ENCODE data around the gene TAS2R40. TPM values are rescaled to one million over a fixed set of nuclear protein-coding genes. Genes with fewer than 3 reads are reported as not detected.

Gene TAS2R40
- total RNA-seq, 1 experiment from 2014 or later, result not detected

- Histone ChIP-seq H3K4me1 (ENCODE audit: control insufficient read depth, insufficient read depth, low read length) (no peaks in the 10 kb centered on the region), H3K27me3 (ENCODE audit: control insufficient read depth, insufficient read depth, low read length) (no peaks in the 10 kb centered on the region), H3K4me3 (ENCODE audit: low read depth in 2 of 2, low read length in 2 of 2) (no peak overlapping the region), H3K36me3 (ENCODE audit: control insufficient read depth, insufficient read depth, low read length) (no peaks in the 10 kb centered on the region), H3K9me3 (ENCODE audit: control insufficient read depth, insufficient read depth, low read depth, low read length) (no peaks in the 10 kb centered on the region), H3K27ac (ENCODE audit: low read length) (no peak overlapping the region)
- DNase-seq (ENCODE audit: low read depth, low spot score), result no peak
- no TSS peak for BruUV-seq (replicated peaks)
- CTCF ChIA-PET, result no interaction called here
- POLR2A ChIA-PET, result no interaction called here
- intact Hi-C loops (cut with micrococcal nuclease; ENCODE audit: unreplicated experiment) (no loop called here), in situ Hi-C loops (cut with HindIII; ENCODE audit: low pct_unique_long_range_greater_than_20kb, low sequenced_read_pairs) (no loop called here)
- no peak for ATAC-seq
- TF ChIP-seq, protein P1, sequence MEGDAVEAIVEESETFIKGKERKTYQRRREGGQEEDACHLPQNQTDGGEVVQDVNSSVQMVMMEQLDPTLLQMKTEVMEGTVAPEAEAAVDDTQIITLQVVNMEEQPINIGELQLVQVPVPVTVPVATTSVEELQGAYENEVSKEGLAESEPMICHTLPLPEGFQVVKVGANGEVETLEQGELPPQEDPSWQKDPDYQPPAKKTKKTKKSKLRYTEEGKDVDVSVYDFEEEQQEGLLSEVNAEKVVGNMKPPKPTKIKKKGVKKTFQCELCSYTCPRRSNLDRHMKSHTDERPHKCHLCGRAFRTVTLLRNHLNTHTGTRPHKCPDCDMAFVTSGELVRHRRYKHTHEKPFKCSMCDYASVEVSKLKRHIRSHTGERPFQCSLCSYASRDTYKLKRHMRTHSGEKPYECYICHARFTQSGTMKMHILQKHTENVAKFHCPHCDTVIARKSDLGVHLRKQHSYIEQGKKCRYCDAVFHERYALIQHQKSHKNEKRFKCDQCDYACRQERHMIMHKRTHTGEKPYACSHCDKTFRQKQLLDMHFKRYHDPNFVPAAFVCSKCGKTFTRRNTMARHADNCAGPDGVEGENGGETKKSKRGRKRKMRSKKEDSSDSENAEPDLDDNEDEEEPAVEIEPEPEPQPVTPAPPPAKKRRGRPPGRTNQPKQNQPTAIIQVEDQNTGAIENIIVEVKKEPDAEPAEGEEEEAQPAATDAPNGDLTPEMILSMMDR (IDR thresholded peaks at IDR 0.05), result no peak
- TF ChIP-seq SIN3A (IDR thresholded peaks at IDR 0.05; ENCODE audit: borderline replicate concordance, insufficient read depth, low read depth, low read length), result no peak
- no peak for TF ChIP-seq POLR2AphosphoS5 (IDR thresholded peaks at IDR 0.05; ENCODE audit: low read depth, low read length)
- TF ChIP-seq REST (IDR thresholded peaks at IDR 0.05; ENCODE audit: insufficient read depth in 1 of 2, low read depth in 2 of 2, low read length in 1 of 2), result no peak
- no peak for TF ChIP-seq TCF7L2 (IDR thresholded peaks at IDR 0.05; ENCODE audit: low read depth, low read length)
Observed at GRCh38 chr7:143193880-143194279, 28.0 kb upstream of the TAS2R40 start.

GRCh38 chr7:143199040-143199439, 22.8 kb upstream of the TAS2R40 start:
- intact Hi-C loops (cut with micrococcal nuclease; ENCODE audit: unreplicated experiment), result no loop called here
- POLR2A ChIA-PET, result no interaction called here
- CTCF ChIA-PET, result no interaction called here

More at GRCh38 chr7:143199040-143199439, 22.8 kb upstream of the TAS2R40 start:
- Histone ChIP-seq H3K27ac (ENCODE audit: low read length) (no peak overlapping the region), H3K4me3 (ENCODE audit: low read depth in 2 of 2, low read length in 2 of 2) (no peak overlapping the region), H3K36me3 (ENCODE audit: control insufficient read depth, insufficient read depth, low read length) (no peaks in the 10 kb centered on the region), H3K27me3 (ENCODE audit: control insufficient read depth, insufficient read depth, low read length) (no peaks in the 10 kb centered on the region), H3K9me3 (ENCODE audit: control insufficient read depth, insufficient read depth, low read depth, low read length) (no peaks in the 10 kb centered on the region), H3K4me1 (ENCODE audit: control insufficient read depth, insufficient read depth, low read length) (no peaks in the 10 kb centered on the region)
- TF ChIP-seq SIN3A (IDR thresholded peaks at IDR 0.05; ENCODE audit: borderline replicate concordance, insufficient read depth, low read depth, low read length), result no peak
- TF ChIP-seq POLR2AphosphoS5 (IDR thresholded peaks at IDR 0.05; ENCODE audit: low read depth, low read length), result no peak
- TF ChIP-seq, protein P1 (IDR thresholded peaks at IDR 0.05), result no peak
- no peak for TF ChIP-seq REST (IDR thresholded peaks at IDR 0.05; ENCODE audit: insufficient read depth in 1 of 2, low read depth in 2 of 2, low read length in 1 of 2)
- TF ChIP-seq TCF7L2 (IDR thresholded peaks at IDR 0.05; ENCODE audit: low read depth, low read length), result no peak
- no TSS peak for BruUV-seq (replicated peaks)
- in situ Hi-C loops (cut with HindIII; ENCODE audit: low pct_unique_long_range_greater_than_20kb, low sequenced_read_pairs), result no loop called here
- ATAC-seq (no peak), DNase-seq (ENCODE audit: low read depth, low spot score) (no peak)
